MM.1S (cell line): ENCODE data around the gene BCL11B.

Source experiments
- CTCF ChIP-seq: fragments of 300-600 bp; sonication (generic); IDR thresholded peaks from 2 replicates; pipeline ENCODE4 v1.5.1; 2016; ENCODE audit warnings: antibody characterized with exemption, low read length, mixed read lengths
- EZH2 ChIP-seq: fragments of 300-600 bp; sonication (generic); optimal IDR thresholded peaks from 2 replicates; pipeline ENCODE3; 2017; ENCODE audit warnings: low read depth, mild to moderate bottlenecking, antibody characterized with exemption, low read length, mixed read lengths
- EZH2phosphoT487 ChIP-seq: fragments of 300-600 bp; sonication (generic); IDR thresholded peaks from 2 replicates; pipeline ENCODE4 v1.6.1; 2018; ENCODE audit warnings: antibody characterized with exemption, low read length

GRCh38 chr14:99158646-99159165 is 113.3 kb downstream of the BCL11B start:
- no peak for TF ChIP-seq CTCF
- TF ChIP-seq EZH2phosphoT487 = no peak
- no peak for TF ChIP-seq EZH2
